Cardiac septum (tissue), 1 donor: Measurements from ENCODE around the gene FOXP3. TPM values are rescaled to one million over a fixed set of nuclear protein-coding genes. Genes with fewer than 3 reads are reported as not detected.
A peak's percentile ranks its signal among the peaks of the same experiment; 100 is the strongest.

ENCODE experiments used
- DNase-seq: peaks from one replicate; pipeline ENCODE4 v3.0.0-alpha.2; 2020; ENCODE audit warnings: low spot score
- intact Hi-C: fragments of 100-400 bp; cut with DNase I; formaldehyde crosslinking; loops from one replicate; pipeline ENCODE4 v1.14.0; 2022
- total RNA-seq: library from RNA; stranded (reverse); fragmentation: NEBNext Ultra II Directional; extraction: Animal tissue kit (Norgen Biotek cat#: 25700); gene quantifications from one replicate; pipeline ENCODE4 v1.2.1, GENCODE V29; 2021
- donor health status: DM: no; HTN: no; CAD: no.

Gene FOXP3
- total RNA-seq, 1 donor from 2014 or later = 0.11 TPM

DNA sequence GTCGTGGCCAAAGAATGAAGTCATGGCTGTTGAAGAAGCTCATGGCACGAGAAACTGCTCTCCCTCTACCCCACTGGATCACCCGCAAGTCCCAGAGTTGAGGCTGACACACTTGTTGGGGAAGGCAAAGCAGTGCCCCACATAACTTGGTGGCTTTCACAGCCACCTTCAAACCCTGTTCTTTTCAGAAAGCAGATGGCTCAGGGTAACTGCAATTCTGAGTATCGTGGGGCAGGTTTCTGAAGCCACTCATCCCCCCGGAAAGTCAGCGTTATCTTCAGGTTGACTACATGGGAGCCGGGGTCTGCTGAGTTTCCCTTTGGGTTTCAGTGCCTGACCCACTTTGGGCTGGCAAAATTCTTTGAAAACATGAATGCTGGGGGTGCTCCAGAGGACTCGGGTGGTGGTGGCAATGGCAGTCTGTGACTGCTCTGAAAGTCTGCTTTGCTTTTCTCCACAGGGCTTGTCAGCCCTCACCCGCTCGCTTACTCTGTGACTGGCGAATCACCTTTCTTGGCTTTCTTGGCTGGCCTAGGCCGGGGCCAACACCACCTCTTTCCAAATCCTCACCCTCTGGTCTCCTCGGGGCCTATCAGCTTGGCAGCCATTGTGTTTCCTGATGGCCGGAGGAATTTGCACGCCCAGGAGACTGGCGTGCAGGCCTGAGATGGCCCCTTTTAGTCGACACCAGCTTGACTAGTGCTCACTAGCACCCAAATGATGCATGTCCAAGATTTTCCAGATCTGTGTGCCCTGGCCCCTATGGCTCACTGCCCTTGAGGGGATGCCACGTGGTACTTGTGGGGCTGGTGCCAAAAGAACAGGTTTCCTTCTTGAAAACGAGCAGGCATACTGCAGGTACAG, 12.4 kb upstream of the FOXP3 start:
- DNase-seq = peak; percentile 38
- intact Hi-C loops = no loop called here

DNA sequence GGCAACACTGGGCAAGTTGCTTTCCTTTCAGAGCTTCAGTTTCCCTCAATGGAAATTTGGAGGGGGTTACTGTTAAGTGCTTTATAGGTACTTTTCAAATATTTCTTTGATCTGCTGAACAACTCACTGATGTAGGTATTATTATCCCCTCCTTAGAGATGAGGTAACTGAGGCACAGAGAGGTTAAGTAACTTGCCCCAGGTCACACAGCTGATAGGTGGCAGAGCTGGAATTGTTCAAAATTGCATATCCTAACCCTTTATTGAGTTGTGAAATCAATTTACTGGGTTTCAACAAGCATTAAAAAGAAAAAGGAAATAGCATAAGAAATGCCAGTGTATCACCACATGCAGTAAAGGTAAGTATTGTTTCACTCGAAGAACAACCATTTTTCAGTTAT, 11.7 kb upstream of the FOXP3 start:
- no peak for DNase-seq
- intact Hi-C loops = no loop called here

DNA sequence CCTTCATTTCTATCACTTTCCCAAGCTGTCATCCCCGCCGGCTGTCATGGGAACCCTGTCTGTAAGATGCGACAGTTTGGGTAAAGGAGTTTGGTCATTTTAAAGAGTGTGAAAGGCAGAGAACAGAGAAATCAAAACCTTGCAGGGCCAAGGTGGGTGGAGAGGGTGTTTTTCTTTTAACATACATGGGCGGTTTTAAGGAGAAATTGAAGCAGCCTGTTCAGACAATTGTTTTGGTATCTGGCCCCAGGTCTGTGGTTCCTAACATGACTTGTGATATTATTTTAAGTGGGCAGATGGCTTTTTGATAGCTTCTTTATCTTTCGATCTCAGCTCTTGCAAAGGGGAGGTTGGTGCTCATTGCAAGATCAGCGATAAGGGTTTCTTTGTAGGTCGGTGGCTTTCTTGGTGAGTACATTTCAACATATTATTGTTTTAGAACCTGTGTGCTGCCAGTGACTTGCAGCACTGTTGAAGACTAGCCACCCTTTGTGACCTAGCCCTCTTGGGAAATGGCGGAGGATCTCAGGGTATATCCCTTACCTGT, 8.7 kb upstream of the FOXP3 start:
- no peak for DNase-seq
- intact Hi-C loops = loop anchor here (5.0 kb wide), 1 partner anchor 36 kb away; the partner anchor contains the start of gene CCDC22

DNA sequence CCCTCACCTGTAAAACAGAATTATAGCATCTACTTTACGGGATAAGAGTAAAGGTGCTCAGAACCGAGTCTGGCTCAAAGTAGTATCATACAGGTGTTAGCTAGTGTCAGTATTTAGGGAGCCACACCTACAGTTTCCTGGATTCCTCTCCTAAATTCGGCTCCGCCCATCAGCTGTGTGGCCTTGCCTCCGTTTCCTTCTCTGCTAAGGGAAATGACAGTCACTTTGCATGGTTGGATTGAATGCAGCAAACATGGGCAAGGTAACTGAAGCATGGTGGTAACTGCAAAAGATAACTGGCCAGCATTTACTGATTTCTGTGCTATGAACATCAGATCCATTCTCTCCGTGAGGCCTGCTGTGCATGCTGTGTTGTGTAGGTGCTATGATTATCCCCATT, 7.9 kb upstream of the FOXP3 start:
- no peak for DNase-seq
- intact Hi-C loops = loop anchor here (5.0 kb wide), 1 partner anchor 35 kb away; the partner anchor contains the start of gene CCDC22

GRCh38 chrX:49271341-49271740, 6.8 kb upstream of the FOXP3 start:
- DNase-seq = no peak
- intact Hi-C loops = loop anchor here (5.0 kb wide), 1 partner anchor 34 kb away; the partner anchor contains the start of gene CCDC22

GRCh38 chrX:49270249-49270921, 5.9 kb upstream of the FOXP3 start:
- no peak for DNase-seq
- intact Hi-C loops = loop anchor here (5.0 kb wide), 1 partner anchor 33 kb away; the partner anchor contains the start of gene CCDC22

- no peak for DNase-seq
Observed at GRCh38 chrX:49269767-49270248, 5.3 kb upstream of the FOXP3 start, which contains the start of gene PPP1R3F. Gene PPP1R3F (plus strand): TSS chrX:49269793. CDS start chrX:49269870, 77 bp downstream.

GRCh38 chrX:49269010-49269766, 4.7 kb upstream of the FOXP3 start:
- intact Hi-C loops = loop anchor here (5.0 kb wide), 1 partner anchor 67 kb away; the partner anchor contains the start of gene SYP
- DNase-seq = peak; percentile 97

More at GRCh38 chrX:49269767-49270248, 5.3 kb upstream of the FOXP3 start, which contains the start of gene PPP1R3F:
- intact Hi-C loops = loop anchor here (5.0 kb wide), 2 partner anchors 33 to 68 kb away; partner anchors contain the start of genes CCDC22 and SYP

- no peak for DNase-seq
- intact Hi-C loops = loop anchor here (5.0 kb wide), 1 partner anchor 66 kb away; the partner anchor contains the start of gene SYP
Observed at GRCh38 chrX:49268702-49269009, 4.1 kb upstream of the FOXP3 start.

GRCh38 chrX:49266523-49267445, 2.3 kb upstream of the FOXP3 start:
- intact Hi-C loops = loop anchor here (5.0 kb wide), 1 partner anchor 64 kb away; the partner anchor contains the start of gene SYP
- no peak for DNase-seq

DNA sequence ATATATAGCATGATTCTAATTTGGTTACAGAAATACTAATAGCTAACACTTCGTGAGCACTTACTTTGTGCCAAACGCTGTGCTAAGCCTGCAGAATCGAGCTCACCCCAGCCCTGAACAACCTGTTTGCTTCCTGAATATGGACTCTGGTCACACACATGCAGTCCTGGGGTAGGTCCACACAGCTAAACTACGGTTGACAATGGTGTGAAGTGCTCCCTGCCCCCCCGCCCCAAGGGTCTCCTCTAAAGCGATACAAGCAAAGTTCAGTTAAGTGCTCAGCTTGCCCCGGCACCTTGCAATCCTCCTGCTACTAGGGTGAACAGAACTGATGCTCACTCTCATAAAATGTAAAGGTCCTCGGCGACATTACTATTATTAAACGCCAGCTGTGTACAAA, 879 bp downstream of the FOXP3 start:
- intact Hi-C loops = no loop called here

GRCh38 chrX:49262603-49263002, 1.9 kb downstream of the FOXP3 start:
- intact Hi-C loops = no loop called here
- no peak for DNase-seq

More for the DNA sequence above, 879 bp downstream of the FOXP3 start:
- no peak for DNase-seq

- DNase-seq = no peak
- intact Hi-C loops = no loop called here
Observed at GRCh38 chrX:49260221-49260985, 4.1 kb downstream of the FOXP3 start.

GRCh38 chrX:49258749-49259124, 5.8 kb downstream of the FOXP3 start:
- intact Hi-C loops = no loop called here
- no peak for DNase-seq

GRCh38 chrX:49257846-49258748, 6.4 kb downstream of the FOXP3 start:
- no peak for DNase-seq
- intact Hi-C loops = no loop called here

GRCh38 chrX:49257074-49257790, 7.3 kb downstream of the FOXP3 start:
- intact Hi-C loops = no loop called here

More at GRCh38 chrX:49257074-49257790, 7.3 kb downstream of the FOXP3 start:
- DNase-seq = no peak
